Uterus (tissue), 4 donors: ENCODE measurements around the gene SPTBN5. TPM values are rescaled to one million over a fixed set of nuclear protein-coding genes. Genes with fewer than 3 reads are reported as not detected.

Experiments
- DNase-seq, 2 donors: peaks; one replicate each; pipeline ENCODE4 v3.0.0-alpha.2; 2019 to 2020
- H3K27ac ChIP-seq, 2 donors: fragments of 200-600 bp; sonication (generic); 1 replicate in 1 of 2; 2 replicates in 1 of 2; pipeline ENCODE4 v1.5.1; 2016 to 2018
- H3K27me3 ChIP-seq, 2 donors: fragments of 200-600 bp; sonication (generic); one replicate each; pipeline ENCODE4 v1.5.1; 2018 to 2019; ENCODE audit warnings: control low read depth in 1 of 2
- H3K36me3 ChIP-seq, 2 donors: fragments of 200-600 bp; sonication (generic); one replicate each; pipeline ENCODE4 v1.5.1; 2019; ENCODE audit warnings: control low read depth in 1 of 2
- H3K4me1 ChIP-seq, 2 donors: fragments of 200-600 bp; sonication (generic); one replicate each; pipeline ENCODE4 v1.5.1; 2018 to 2019; ENCODE audit warnings: control low read depth in 1 of 2
- H3K4me3 ChIP-seq, 2 donors: fragments of 200-600 bp; sonication (generic); 1 replicate in 1 of 2; 2 replicates in 1 of 2; pipeline ENCODE4 v1.5.1; 2018 to 2019; ENCODE audit warnings: mild to moderate bottlenecking in 1 of 2
- H3K9me3 ChIP-seq, 2 donors: fragments of 200-600 bp; sonication (generic); one replicate each; pipeline ENCODE4 v1.5.1; 2019; ENCODE audit warnings: control low read depth in 1 of 2
- POLR2A ChIP-seq, 2 donors: fragments of 450-650 bp; IDR thresholded peaks; one replicate each; pipeline ENCODE4 v1.6.1; 2016; ENCODE audit warnings: antibody characterized with exemption in 2 of 2, mild to moderate bottlenecking in 1 of 2, moderate library complexity in 1 of 2
- intact Hi-C: fragments of 100-400 bp; cut with DNase I; formaldehyde crosslinking; loops from one replicate; pipeline ENCODE4 v1.15.1; 2023; ENCODE audit warnings: low total_unique reads
- total RNA-seq, 4 donors: library from RNA; depleted of rRNA in 3 of 4; stranded (reverse); fragments of >200 nt in 3 of 4; gene quantifications; one replicate each; pipeline versions ENCODE4 v1.1.0 to v1.2.4, GENCODE V29; 2014 to 2023
- TF ChIP-seq, protein P1 (sequence below), 4 experiments: fragments of 200-600 bp in 2 of 4; fragments of 450-650 bp in 2 of 4; sonication (generic) in 2 of 4; IDR thresholded peaks; one replicate each; pipeline ENCODE4 v1.5.1; 2016 to 2019; ENCODE audit warnings: antibody characterized with exemption in 4 of 4, mild to moderate bottlenecking in 2 of 4, moderate library complexity in 1 of 4
- donor health status: DM: yes; HTN: yes; CAD: no.

Gene SPTBN5
- total RNA-seq, 4 donors from 2014 or later: 0.51 to 0.76 (median 0.61) TPM; not detected in 1

DNA sequence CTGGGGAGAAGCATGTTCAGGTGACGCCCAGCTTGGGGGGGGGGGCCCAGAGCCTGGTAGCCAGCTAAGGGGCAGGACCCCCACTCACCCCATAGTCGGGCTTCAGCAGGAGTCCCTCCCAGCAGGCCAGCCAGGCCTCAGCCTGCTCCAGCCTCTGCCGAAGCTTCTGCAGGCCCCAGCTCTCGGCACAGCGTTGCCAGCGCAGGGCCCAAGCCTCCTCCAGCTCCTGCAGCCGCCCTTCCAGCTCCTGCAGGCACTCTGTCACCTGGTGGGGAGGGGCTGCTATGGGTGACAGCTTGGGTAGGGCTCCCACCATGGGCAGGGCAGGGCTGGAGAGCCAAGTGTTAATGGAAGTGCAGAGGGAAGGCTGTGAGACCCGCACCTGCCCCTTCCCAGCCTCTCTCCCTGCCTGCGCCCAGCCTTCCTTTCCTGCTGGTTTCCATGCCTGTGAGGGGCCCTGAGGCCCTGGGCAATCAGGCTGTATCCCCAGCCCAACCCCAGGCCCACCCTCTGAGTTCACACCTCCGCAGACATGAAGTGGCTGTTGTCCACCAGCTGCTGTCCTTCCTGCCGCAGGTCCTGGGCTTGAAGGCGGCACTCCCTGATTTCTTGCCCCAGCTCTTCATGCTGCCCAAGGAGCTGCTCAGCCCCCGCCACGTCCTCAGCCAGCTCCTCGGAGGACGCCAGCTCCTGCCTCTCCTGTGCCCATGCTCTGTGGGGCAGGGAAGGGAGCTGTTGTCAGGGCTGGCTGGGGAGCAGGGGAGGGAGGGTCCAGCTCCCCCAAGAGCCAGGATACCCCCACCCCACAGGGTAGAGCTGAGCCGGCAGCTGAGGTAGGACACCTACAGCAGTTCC is 40.9 kb downstream of the SPTBN5 start:
- Histone ChIP-seq H3K4me1 (no peaks in the 10 kb centered on the region), H3K36me3 (no peaks in the 10 kb centered on the region), H3K27me3 (no peaks in the 10 kb centered on the region), H3K27ac (no peak overlapping the region), H3K9me3 (no peaks in the 10 kb centered on the region), H3K4me3 (no peak overlapping the region)
- TF ChIP-seq, protein P1, sequence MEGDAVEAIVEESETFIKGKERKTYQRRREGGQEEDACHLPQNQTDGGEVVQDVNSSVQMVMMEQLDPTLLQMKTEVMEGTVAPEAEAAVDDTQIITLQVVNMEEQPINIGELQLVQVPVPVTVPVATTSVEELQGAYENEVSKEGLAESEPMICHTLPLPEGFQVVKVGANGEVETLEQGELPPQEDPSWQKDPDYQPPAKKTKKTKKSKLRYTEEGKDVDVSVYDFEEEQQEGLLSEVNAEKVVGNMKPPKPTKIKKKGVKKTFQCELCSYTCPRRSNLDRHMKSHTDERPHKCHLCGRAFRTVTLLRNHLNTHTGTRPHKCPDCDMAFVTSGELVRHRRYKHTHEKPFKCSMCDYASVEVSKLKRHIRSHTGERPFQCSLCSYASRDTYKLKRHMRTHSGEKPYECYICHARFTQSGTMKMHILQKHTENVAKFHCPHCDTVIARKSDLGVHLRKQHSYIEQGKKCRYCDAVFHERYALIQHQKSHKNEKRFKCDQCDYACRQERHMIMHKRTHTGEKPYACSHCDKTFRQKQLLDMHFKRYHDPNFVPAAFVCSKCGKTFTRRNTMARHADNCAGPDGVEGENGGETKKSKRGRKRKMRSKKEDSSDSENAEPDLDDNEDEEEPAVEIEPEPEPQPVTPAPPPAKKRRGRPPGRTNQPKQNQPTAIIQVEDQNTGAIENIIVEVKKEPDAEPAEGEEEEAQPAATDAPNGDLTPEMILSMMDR (IDR thresholded peaks at IDR 0.05): no peak
- TF ChIP-seq POLR2A (IDR thresholded peaks at IDR 0.05): no peak
- intact Hi-C loops: loop anchor here (10.0 kb wide), 1 partner anchor 62 kb away; no protein-coding TSS in a partner anchor
- DNase-seq: no peak

DNA sequence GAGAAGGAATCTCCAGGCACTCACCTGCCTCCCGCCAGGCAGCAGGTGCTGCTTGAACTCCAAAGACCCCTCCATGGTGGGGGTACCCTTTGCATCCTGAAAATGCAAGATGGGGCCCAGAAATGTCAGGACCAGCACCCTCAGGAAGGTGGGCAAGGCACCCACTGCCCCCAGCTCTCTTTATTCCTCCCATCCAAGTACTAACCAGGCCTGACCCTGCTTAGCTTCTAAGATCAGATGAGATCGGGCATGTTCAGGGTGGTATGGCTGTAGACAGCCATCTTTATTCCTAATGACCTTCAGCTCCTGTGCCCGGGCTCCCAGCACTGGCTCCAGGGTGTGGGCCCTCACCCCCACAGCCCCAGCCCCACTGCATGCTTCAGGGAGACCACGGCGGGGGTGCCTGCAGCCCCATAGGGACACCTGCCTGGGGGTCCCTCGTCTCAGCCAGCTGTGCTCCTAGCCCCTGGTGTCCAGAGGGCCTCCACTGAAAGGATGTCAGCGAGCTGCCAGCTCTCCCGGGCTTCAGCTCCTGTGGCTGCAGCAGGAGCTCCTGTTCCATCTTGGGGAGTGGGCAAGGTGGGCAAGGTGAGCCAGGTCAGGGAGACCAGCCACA is 42.0 kb downstream of the SPTBN5 start:
- no peak for DNase-seq
- no peak overlapping the region for H3K4me3 ChIP-seq
- intact Hi-C loops: loop anchor here (10.0 kb wide), 1 partner anchor 63 kb away; no protein-coding TSS in a partner anchor
- no peaks in the 10 kb centered on the region for H3K9me3 ChIP-seq
- TF ChIP-seq, protein P1 (IDR thresholded peaks at IDR 0.05): no peak
- TF ChIP-seq POLR2A (IDR thresholded peaks at IDR 0.05): no peak
- H3K36me3 ChIP-seq: no peaks in the 10 kb centered on the region
- no peaks in the 10 kb centered on the region for H3K27me3 ChIP-seq
- no peak overlapping the region for H3K27ac ChIP-seq
- no peaks in the 10 kb centered on the region for H3K4me1 ChIP-seq

DNA sequence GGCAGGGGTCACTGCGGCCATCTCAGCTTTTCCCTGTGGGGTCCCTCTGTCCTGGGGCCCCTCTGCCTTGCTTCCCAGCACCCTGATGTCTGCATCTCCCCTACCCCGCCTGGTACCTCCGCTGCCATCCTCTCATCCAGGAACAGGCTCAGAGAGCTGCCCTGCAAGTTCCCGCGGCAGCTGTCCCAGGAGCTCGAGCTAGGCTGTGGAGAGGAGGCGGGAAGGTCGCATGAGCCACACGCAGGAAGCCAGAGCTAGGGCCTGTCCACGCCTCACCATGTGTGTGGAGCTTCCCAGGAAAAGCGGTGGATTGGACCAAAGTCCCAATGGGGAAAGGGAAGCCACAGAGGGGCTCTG is 42.7 kb downstream of the SPTBN5 start:
- no peaks in the 10 kb centered on the region for H3K36me3 ChIP-seq
- intact Hi-C loops: loop anchor here (10.0 kb wide), 1 partner anchor 64 kb away; no protein-coding TSS in a partner anchor
- H3K4me3 ChIP-seq: no peak overlapping the region
- H3K4me1 ChIP-seq: no peaks in the 10 kb centered on the region
- no peaks in the 10 kb centered on the region for H3K27me3 ChIP-seq
- TF ChIP-seq POLR2A (IDR thresholded peaks at IDR 0.05): no peak
- TF ChIP-seq, protein P1 (IDR thresholded peaks at IDR 0.05): no peak
- H3K9me3 ChIP-seq: no peaks in the 10 kb centered on the region
- H3K27ac ChIP-seq: no peak overlapping the region
- DNase-seq: no peak

DNA sequence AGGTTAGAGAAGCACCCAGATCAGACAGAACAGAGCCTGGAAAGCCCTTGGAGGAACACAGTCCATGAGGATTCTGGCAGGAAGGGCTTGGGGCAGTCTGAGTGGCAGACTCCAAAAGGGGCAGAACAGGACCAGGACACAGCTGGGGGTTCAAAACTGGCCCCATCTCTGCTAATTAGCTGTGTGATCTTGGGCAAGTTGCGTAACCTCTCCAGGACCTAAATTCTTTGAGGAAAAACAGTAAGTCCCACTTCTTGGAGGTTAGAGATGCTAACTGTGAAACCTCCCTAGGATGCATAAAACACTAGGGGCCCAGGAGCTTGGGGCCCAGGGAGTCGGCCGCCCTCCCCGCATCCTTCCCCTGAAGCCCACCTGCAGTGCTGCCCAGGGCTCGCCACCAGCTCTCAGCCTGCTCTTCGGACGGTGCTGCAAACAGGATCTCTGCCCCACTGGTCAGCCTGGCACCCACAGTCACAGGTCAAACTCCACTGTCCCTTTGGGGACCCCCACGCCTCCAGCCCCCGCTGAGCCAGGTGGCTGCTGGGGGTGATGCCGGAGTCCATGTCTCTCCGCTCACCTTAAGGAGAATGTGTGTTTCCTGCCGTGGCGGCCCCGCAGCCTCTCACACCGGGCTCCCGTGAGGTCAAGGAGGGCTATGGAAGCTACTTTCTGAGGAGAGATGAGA is 43.2 kb downstream of the SPTBN5 start:
- H3K4me3 ChIP-seq: no peak overlapping the region
- intact Hi-C loops: loop anchor here (10.0 kb wide), 1 partner anchor 64 kb away; no protein-coding TSS in a partner anchor

More for the DNA sequence above, 43.2 kb downstream of the SPTBN5 start:
- H3K27ac ChIP-seq: no peak overlapping the region
- H3K4me1 ChIP-seq: no peaks in the 10 kb centered on the region
- no peaks in the 10 kb centered on the region for H3K36me3 ChIP-seq
- no peaks in the 10 kb centered on the region for H3K9me3 ChIP-seq
- DNase-seq: no peak
- no peaks in the 10 kb centered on the region for H3K27me3 ChIP-seq
- TF ChIP-seq, protein P1 (IDR thresholded peaks at IDR 0.05): no peak
